ENCODE data around the gene ALG8. TPM values are rescaled to one million over a fixed set of nuclear protein-coding genes. Genes with fewer than 3 reads are reported as not detected.

ALG8 gene
- total and polyA plus RNA-seq, 2 of the 8 experiments (the other 6 are each of a cell fraction or from before 2014, with no cell fraction given), result 66.7 to 84.3 TPM

- TF ChIP-seq E2F6 (IDR thresholded peaks at IDR 0.05) (no peak), ZNF274 (IDR thresholded peaks at IDR 0.05; ENCODE audit: borderline replicate concordance, extremely low read depth, low read length) (no peak), BACH1 (IDR thresholded peaks at IDR 0.05; ENCODE audit: low read length) (no peak), GTF2F1 (IDR thresholded peaks at IDR 0.05; ENCODE audit: borderline replicate concordance, low read depth, low read length) (no peak), EP300 (IDR thresholded peaks at IDR 0.05; ENCODE audit: borderline replicate concordance in 1 of 2, low read depth in 2 of 2, low read length in 2 of 2) (no peak), TBP (IDR thresholded peaks at IDR 0.05; ENCODE audit: low read depth, low read length) (no peak), RNF2 (IDR thresholded peaks at IDR 0.05; ENCODE audit: borderline replicate concordance, low read depth, low read length, missing control alignments, poor library complexity, severe bottlenecking) (no peak), SIN3A (conservative IDR thresholded peaks at IDR 0.05 in 1 of 2, IDR thresholded peaks at IDR 0.05 in 1 of 2; ENCODE audit: low read depth in 1 of 2, low read length in 2 of 2) (no peak), GABPA (IDR thresholded peaks at IDR 0.05; ENCODE audit: borderline replicate concordance, insufficient read depth, low read length) (no peak), JUN (IDR thresholded peaks at IDR 0.05; ENCODE audit: low read depth, low read length) (no peak)
These were observed 64.7 kb downstream of the ALG8 start (continued) for GRCh38 chr11:78074756-78075155.
